NCI-H1092 (cell line): ENCODE measurements around the gene ZNF778.
"Not testable (repeated sequence)": the region's sequence is repeated elsewhere in the genome, so short reads cannot be mapped to it uniquely, and the experiment has no call there.

Experiments
- DNase-seq: peaks from one replicate; lab custom pipeline; 2025; lab: John Stamatoyannopoulos, UW

ZNF778 gene

GRCh38 chr16:89257281-89257731 is 39.8 kb downstream of the ZNF778 start:
- no peak for DNase-seq

GRCh38 chr16:89257757-89258465 is 40.4 kb downstream of the ZNF778 start:
- no peak for DNase-seq

- DNase-seq: not testable (repeated sequence)
Measured at GRCh38 chr16:89259901-89260300, 42.4 kb downstream of the ZNF778 start.

GRCh38 chr16:89261691-89262563 is 44.4 kb downstream of the ZNF778 start:
- DNase-seq: no peak

GRCh38 chr16:89264800-89265550 is 47.5 kb downstream of the ZNF778 start:
- no peak for DNase-seq

GRCh38 chr16:89265647-89266046 is 48.1 kb downstream of the ZNF778 start:
- DNase-seq: no peak

GRCh38 chr16:89266521-89267134 is 49.1 kb downstream of the ZNF778 start:
- no peak for DNase-seq

- DNase-seq: not testable (repeated sequence)
Measured at GRCh38 chr16:89267746-89268145, 50.2 kb downstream of the ZNF778 start.

- no peak for DNase-seq
Measured at GRCh38 chr16:89268585-89268984, 51.1 kb downstream of the ZNF778 start.

GRCh38 chr16:89268987-89269735 is 51.7 kb downstream of the ZNF778 start:
- no peak for DNase-seq

GRCh38 chr16:89269805-89270665 is 52.5 kb downstream of the ZNF778 start:
- DNase-seq: no peak

GRCh38 chr16:89270666-89271345 is 53.3 kb downstream of the ZNF778 start:
- DNase-seq: no peak

GRCh38 chr16:89272631-89273030 is 55.1 kb downstream of the ZNF778 start:
- no peak for DNase-seq

- no peak for DNase-seq
Measured at GRCh38 chr16:89273741-89274472, 56.4 kb downstream of the ZNF778 start.

GRCh38 chr16:89274561-89275283 is 57.2 kb downstream of the ZNF778 start:
- no peak for DNase-seq

- no peak for DNase-seq
Measured at GRCh38 chr16:89275284-89275584, 57.7 kb downstream of the ZNF778 start.

- no peak for DNase-seq
Measured at GRCh38 chr16:89275837-89276720, 58.6 kb downstream of the ZNF778 start.
